ENCODE measurements around the gene RBM41. TPM values are rescaled to one million over a fixed set of nuclear protein-coding genes. Genes with fewer than 3 reads are reported as not detected.
"Not testable (repeated sequence)": the region's sequence is repeated elsewhere in the genome, so short reads cannot be mapped to it uniquely, and the experiment has no call there.

Gene RBM41
- total and polyA plus RNA-seq, 4 donors: 3.3 to 17.6 (median 9.9) TPM

GRCh38 chrX:107167163-107167921, 48.7 kb upstream of the RBM41 start:
- DNase-seq (ENCODE audit: low spot score): no peak
- no peaks in the 10 kb centered on the region for H3K36me3 ChIP-seq (ENCODE audit: control insufficient read depth in 4 of 4, insufficient read depth in 3 of 4, low read depth in 1 of 4, low read length in 3 of 4)
- H3K9ac ChIP-seq (ENCODE audit: low read depth in 1 of 2, low read length in 2 of 2): no peak overlapping the region
- H3K9me3 ChIP-seq (ENCODE audit: control insufficient read depth in 4 of 4, low read length in 3 of 4): no peaks in the 10 kb centered on the region
- no peaks in the 10 kb centered on the region for H3K4me1 ChIP-seq (ENCODE audit: control insufficient read depth in 4 of 4, insufficient read depth in 4 of 4, low read length in 3 of 4)
- no peak overlapping the region for H3K27ac ChIP-seq (ENCODE audit: low read depth in 1 of 2, low read length in 2 of 2)
- 96% methylated on average over 3 of the region's 3 CpGs for WGBS
- TF ChIP-seq FOXA2 (IDR thresholded peaks at IDR 0.05) (no peak), HNF4G (IDR thresholded peaks at IDR 0.05) (no peak), ATF3 (IDR thresholded peaks at IDR 0.05) (no peak), SP1 (IDR thresholded peaks at IDR 0.05) (no peak), HNF4A (conservative IDR thresholded peaks at IDR 0.05) (no peak), RAD21 (IDR thresholded peaks at IDR 0.05) (no peak), GABPA (IDR thresholded peaks at IDR 0.05 in 1 of 2, conservative IDR thresholded peaks at IDR 0.05 in 1 of 2) (no peak), RXRA (IDR thresholded peaks at IDR 0.05) (no peak), FOXA1 (IDR thresholded peaks at IDR 0.05) (no peak), NR2F2 (IDR thresholded peaks at IDR 0.05) (no peak), JUND (IDR thresholded peaks at IDR 0.05) (no peak), MAX (IDR thresholded peaks at IDR 0.05) (no peak), CTCF (IDR thresholded peaks at IDR 0.05; ENCODE audit: low read depth, low read length, missing input control) (no peak), ZBTB33 (IDR thresholded peaks at IDR 0.05) (no peak)
- H3K4me3 ChIP-seq (ENCODE audit: low read depth in 1 of 3, low read length in 3 of 3): no peak overlapping the region
- H3K27me3 ChIP-seq (ENCODE audit: control insufficient read depth in 4 of 4, insufficient read depth in 4 of 4, low read length in 3 of 4): no peaks in the 10 kb centered on the region

- H3K27ac ChIP-seq (ENCODE audit: low read depth in 1 of 2, low read length in 2 of 2); H3K4me1 ChIP-seq (ENCODE audit: control insufficient read depth in 4 of 4, insufficient read depth in 4 of 4, low read length in 3 of 4); H3K9me3 ChIP-seq (ENCODE audit: control insufficient read depth in 4 of 4, low read length in 3 of 4); H3K9ac ChIP-seq (ENCODE audit: low read depth in 1 of 2, low read length in 2 of 2); H3K27me3 ChIP-seq (ENCODE audit: control insufficient read depth in 4 of 4, insufficient read depth in 4 of 4, low read length in 3 of 4); H3K36me3 ChIP-seq (ENCODE audit: control insufficient read depth in 4 of 4, insufficient read depth in 3 of 4, low read depth in 1 of 4, low read length in 3 of 4); H3K4me3 ChIP-seq (ENCODE audit: low read depth in 1 of 3, low read length in 3 of 3); DNase-seq (ENCODE audit: low spot score): not testable (repeated sequence)
- WGBS: 95% methylated on average over 3 of the region's 4 CpGs
Observed at GRCh38 chrX:107157618-107158017, 39.0 kb upstream of the RBM41 start.

GRCh38 chrX:107155621-107156430, 37.2 kb upstream of the RBM41 start:
- H3K27me3 ChIP-seq (ENCODE audit: control insufficient read depth in 4 of 4, insufficient read depth in 4 of 4, low read length in 3 of 4); H3K27ac ChIP-seq (ENCODE audit: low read depth in 1 of 2, low read length in 2 of 2); DNase-seq (ENCODE audit: low spot score); H3K9me3 ChIP-seq (ENCODE audit: control insufficient read depth in 4 of 4, low read length in 3 of 4); H3K4me3 ChIP-seq (ENCODE audit: low read depth in 1 of 3, low read length in 3 of 3); H3K4me1 ChIP-seq (ENCODE audit: control insufficient read depth in 4 of 4, insufficient read depth in 4 of 4, low read length in 3 of 4); H3K36me3 ChIP-seq (ENCODE audit: control insufficient read depth in 4 of 4, insufficient read depth in 3 of 4, low read depth in 1 of 4, low read length in 3 of 4); H3K9ac ChIP-seq (ENCODE audit: low read depth in 1 of 2, low read length in 2 of 2): not testable (repeated sequence)
- 35% methylated on average over 26 of the region's 32 CpGs for WGBS
